ENCODE results near the gene METTL9. TPM values are rescaled to one million over a fixed set of nuclear protein-coding genes. Genes with fewer than 3 reads are reported as not detected.
"Not testable (repeated sequence)": the region's sequence is repeated elsewhere in the genome, so short reads cannot be mapped to it uniquely, and the experiment has no call there.

METTL9 gene
- total RNA-seq, 1 experiment from 2014 or later: 50.7 TPM

DNA sequence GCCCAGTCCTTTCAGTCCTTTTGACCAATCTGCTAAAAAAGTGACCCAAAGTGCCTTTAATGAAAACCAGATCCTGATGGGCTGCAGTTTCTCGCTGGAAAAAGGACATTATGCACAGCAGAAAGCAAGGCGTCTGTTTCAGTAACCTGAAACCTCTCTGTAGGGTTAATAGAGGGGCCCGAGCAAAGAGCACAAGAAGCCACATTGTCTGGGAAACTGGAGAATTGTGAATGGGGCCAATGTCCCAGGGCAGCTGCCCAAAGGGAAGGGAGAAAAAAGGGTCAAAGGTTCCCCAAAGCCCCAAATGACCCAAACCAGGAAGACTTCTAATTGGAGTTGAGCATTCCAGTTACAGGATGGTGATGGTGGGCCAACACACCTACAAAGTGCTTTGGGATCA is 67.4 kb downstream of the METTL9 start:
- ChIA-PET POLR2A (no interaction called here), CTCF (interaction anchor here (1.6 kb wide), 1 partner anchor 10 kb away, joined by 3 read pairs; no protein-coding TSS in a partner anchor)
- Mint-ChIP-seq H3K4me1 (ENCODE audit: low read depth, unreplicated experiment) (no peaks in the 10 kb centered on the region), H3K36me3 (ENCODE audit: insufficient read depth, unreplicated experiment) (no peaks in the 10 kb centered on the region), H3K27me3 (ENCODE audit: insufficient read depth, unreplicated experiment) (no peaks in the 10 kb centered on the region), H3K9me3 (ENCODE audit: unreplicated experiment) (no peaks in the 10 kb centered on the region), H3K4me3 (ENCODE audit: unreplicated experiment) (no peak overlapping the region), H3K27ac (ENCODE audit: unreplicated experiment) (no peak overlapping the region)
- intact Hi-C loops (cut with micrococcal nuclease; ENCODE audit: unreplicated experiment): no loop called here
- DNase-seq: no peak
- H3K4me1 ChIP-seq: no peaks in the 10 kb centered on the region
- BruUV-seq (replicated peaks): no TSS peak
- TF ChIP-seq, protein P1, sequence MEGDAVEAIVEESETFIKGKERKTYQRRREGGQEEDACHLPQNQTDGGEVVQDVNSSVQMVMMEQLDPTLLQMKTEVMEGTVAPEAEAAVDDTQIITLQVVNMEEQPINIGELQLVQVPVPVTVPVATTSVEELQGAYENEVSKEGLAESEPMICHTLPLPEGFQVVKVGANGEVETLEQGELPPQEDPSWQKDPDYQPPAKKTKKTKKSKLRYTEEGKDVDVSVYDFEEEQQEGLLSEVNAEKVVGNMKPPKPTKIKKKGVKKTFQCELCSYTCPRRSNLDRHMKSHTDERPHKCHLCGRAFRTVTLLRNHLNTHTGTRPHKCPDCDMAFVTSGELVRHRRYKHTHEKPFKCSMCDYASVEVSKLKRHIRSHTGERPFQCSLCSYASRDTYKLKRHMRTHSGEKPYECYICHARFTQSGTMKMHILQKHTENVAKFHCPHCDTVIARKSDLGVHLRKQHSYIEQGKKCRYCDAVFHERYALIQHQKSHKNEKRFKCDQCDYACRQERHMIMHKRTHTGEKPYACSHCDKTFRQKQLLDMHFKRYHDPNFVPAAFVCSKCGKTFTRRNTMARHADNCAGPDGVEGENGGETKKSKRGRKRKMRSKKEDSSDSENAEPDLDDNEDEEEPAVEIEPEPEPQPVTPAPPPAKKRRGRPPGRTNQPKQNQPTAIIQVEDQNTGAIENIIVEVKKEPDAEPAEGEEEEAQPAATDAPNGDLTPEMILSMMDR (IDR thresholded peaks at IDR 0.05; ENCODE audit: insufficient read depth in 1 of 2, low read depth in 1 of 2, low read length in 1 of 2, severe bottlenecking in 1 of 2, unreplicated experiment in 1 of 2): no peak
- H3K4me3 ChIP-seq (ENCODE audit: low read depth, low read length): no peak overlapping the region
- H3K9me3 ChIP-seq: no peaks in the 10 kb centered on the region
- no peaks in the 10 kb centered on the region for H3K27me3 ChIP-seq (replicated peaks; ENCODE audit: control insufficient read depth, insufficient read depth, low read length)
- H3K36me3 ChIP-seq (ENCODE audit: control insufficient read depth, insufficient read depth, low read length): no peaks in the 10 kb centered on the region

GRCh38 chr16:21667575-21667974 is 68.2 kb downstream of the METTL9 start:
- CTCF ChIA-PET: no interaction called here
- Histone ChIP-seq H3K9me3 (no peaks in the 10 kb centered on the region), H3K36me3 (ENCODE audit: control insufficient read depth, insufficient read depth, low read length) (no peaks in the 10 kb centered on the region), H3K4me3 (ENCODE audit: low read depth, low read length) (no peak overlapping the region), H3K4me1 (no peaks in the 10 kb centered on the region), H3K27me3 (replicated peaks; ENCODE audit: control insufficient read depth, insufficient read depth, low read length) (no peaks in the 10 kb centered on the region)
- POLR2A ChIA-PET: no interaction called here
- Mint-ChIP-seq H3K4me1 (ENCODE audit: low read depth, unreplicated experiment) (no peaks in the 10 kb centered on the region), H3K27ac (ENCODE audit: unreplicated experiment) (no peak overlapping the region), H3K4me3 (ENCODE audit: unreplicated experiment) (no peak overlapping the region), H3K36me3 (ENCODE audit: insufficient read depth, unreplicated experiment) (no peaks in the 10 kb centered on the region), H3K27me3 (ENCODE audit: insufficient read depth, unreplicated experiment) (no peaks in the 10 kb centered on the region), H3K9me3 (ENCODE audit: unreplicated experiment) (no peaks in the 10 kb centered on the region)
- intact Hi-C loops (cut with micrococcal nuclease; ENCODE audit: unreplicated experiment): no loop called here
- TF ChIP-seq, protein P1 (IDR thresholded peaks at IDR 0.05; ENCODE audit: insufficient read depth in 1 of 2, low read depth in 1 of 2, low read length in 1 of 2, severe bottlenecking in 1 of 2, unreplicated experiment in 1 of 2): no peak
- DNase-seq: no peak
- BruUV-seq (replicated peaks): no TSS peak

DNA sequence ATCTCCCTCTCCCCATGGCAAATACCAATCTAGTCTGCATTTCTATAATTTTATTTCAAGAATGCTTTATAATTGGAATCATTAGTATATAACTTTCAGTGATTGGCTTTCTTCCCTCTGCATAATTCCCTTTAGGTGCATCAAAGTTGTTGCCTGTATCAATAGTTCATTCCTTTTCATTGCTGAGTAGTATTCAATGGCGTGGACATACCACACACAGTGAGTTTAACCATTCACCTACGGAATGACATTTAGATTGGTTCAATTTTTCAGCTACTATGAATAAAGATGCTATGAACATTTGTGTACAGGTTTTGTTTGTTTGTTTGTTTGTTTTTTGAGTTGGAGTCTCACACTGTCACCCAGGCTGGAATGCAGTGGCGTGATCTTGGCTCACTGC is 74.1 kb downstream of the METTL9 start:
- Mint-ChIP-seq H3K4me1 (ENCODE audit: low read depth, unreplicated experiment) (no peaks in the 10 kb centered on the region), H3K27ac (ENCODE audit: unreplicated experiment) (no peak overlapping the region), H3K27me3 (ENCODE audit: insufficient read depth, unreplicated experiment) (no peaks in the 10 kb centered on the region), H3K4me3 (ENCODE audit: unreplicated experiment) (no peak overlapping the region), H3K36me3 (ENCODE audit: insufficient read depth, unreplicated experiment) (no peaks in the 10 kb centered on the region), H3K9me3 (ENCODE audit: unreplicated experiment) (no peaks in the 10 kb centered on the region)
- Histone ChIP-seq H3K36me3 (ENCODE audit: control insufficient read depth, insufficient read depth, low read length) (no peaks in the 10 kb centered on the region), H3K4me3 (ENCODE audit: low read depth, low read length) (no peak overlapping the region), H3K9me3 (no peaks in the 10 kb centered on the region), H3K27me3 (replicated peaks; ENCODE audit: control insufficient read depth, insufficient read depth, low read length) (no peaks in the 10 kb centered on the region), H3K4me1 (no peaks in the 10 kb centered on the region)
- TF ChIP-seq, protein P1 (IDR thresholded peaks at IDR 0.05; ENCODE audit: insufficient read depth in 1 of 2, low read depth in 1 of 2, low read length in 1 of 2, severe bottlenecking in 1 of 2, unreplicated experiment in 1 of 2): no peak
- no peak for DNase-seq
- ChIA-PET POLR2A (no interaction called here), CTCF (no interaction called here)
- BruUV-seq (replicated peaks): no TSS peak
- intact Hi-C loops (cut with micrococcal nuclease; ENCODE audit: unreplicated experiment): no loop called here

DNA sequence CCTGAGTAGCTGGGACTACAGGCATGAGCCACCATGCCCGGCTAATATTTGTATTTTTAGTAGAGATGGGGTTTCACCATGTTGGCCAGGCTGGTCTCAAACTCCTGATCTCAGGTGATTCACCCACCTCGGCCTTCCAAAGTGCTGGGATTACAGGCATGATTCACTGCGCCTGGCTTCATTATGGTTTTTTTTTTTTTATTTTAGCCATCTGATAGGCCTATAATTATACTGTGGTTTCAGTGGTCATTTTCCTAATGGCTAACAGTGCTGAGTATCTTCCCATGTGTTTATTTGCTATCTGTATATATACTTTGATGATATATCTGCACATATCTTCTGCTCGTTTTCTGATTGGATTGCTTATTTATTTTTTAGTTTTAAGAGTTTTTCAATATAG is 75.1 kb downstream of the METTL9 start:
- H3K9me3 ChIP-seq; H3K36me3 ChIP-seq (ENCODE audit: control insufficient read depth, insufficient read depth, low read length); H3K27me3 Mint-ChIP-seq (ENCODE audit: insufficient read depth, unreplicated experiment); DNase-seq; H3K4me3 ChIP-seq (ENCODE audit: low read depth, low read length); BruUV-seq (replicated peaks); H3K27me3 ChIP-seq (replicated peaks; ENCODE audit: control insufficient read depth, insufficient read depth, low read length); POLR2A ChIA-PET; intact Hi-C loops (cut with micrococcal nuclease; ENCODE audit: unreplicated experiment); H3K4me1 Mint-ChIP-seq (ENCODE audit: low read depth, unreplicated experiment); CTCF ChIA-PET; H3K9me3 Mint-ChIP-seq (ENCODE audit: unreplicated experiment); H3K4me1 ChIP-seq; H3K27ac Mint-ChIP-seq (ENCODE audit: unreplicated experiment); H3K36me3 Mint-ChIP-seq (ENCODE audit: insufficient read depth, unreplicated experiment); H3K4me3 Mint-ChIP-seq (ENCODE audit: unreplicated experiment): not testable (repeated sequence)

DNA sequence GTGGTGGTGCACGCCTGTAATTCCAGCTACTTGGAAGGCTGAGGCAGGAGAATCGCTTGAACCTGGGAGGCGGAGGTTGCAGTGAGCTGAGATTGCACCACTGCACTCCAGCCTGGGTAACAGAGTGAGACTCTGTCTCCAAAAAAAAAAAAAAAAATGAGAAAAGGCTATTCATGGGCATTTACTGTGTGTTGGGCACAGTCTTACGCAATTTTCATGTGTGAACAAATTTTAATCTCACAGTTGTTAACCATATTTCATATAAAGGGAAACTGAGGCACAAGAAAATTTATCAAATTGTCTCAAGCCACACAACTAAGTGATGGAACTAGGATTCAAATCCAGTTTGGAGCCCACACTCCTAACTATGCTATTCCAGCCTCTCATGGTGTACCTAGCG is 81.3 kb downstream of the METTL9 start:
- H3K4me1 Mint-ChIP-seq (ENCODE audit: low read depth, unreplicated experiment); DNase-seq; H3K27ac Mint-ChIP-seq (ENCODE audit: unreplicated experiment); H3K4me1 ChIP-seq; POLR2A ChIA-PET; H3K9me3 Mint-ChIP-seq (ENCODE audit: unreplicated experiment); H3K36me3 ChIP-seq (ENCODE audit: control insufficient read depth, insufficient read depth, low read length); H3K36me3 Mint-ChIP-seq (ENCODE audit: insufficient read depth, unreplicated experiment); H3K27me3 ChIP-seq (replicated peaks; ENCODE audit: control insufficient read depth, insufficient read depth, low read length); H3K4me3 ChIP-seq (ENCODE audit: low read depth, low read length); H3K27me3 Mint-ChIP-seq (ENCODE audit: insufficient read depth, unreplicated experiment); BruUV-seq (replicated peaks); CTCF ChIA-PET; H3K9me3 ChIP-seq; H3K4me3 Mint-ChIP-seq (ENCODE audit: unreplicated experiment); intact Hi-C loops (cut with micrococcal nuclease; ENCODE audit: unreplicated experiment): not testable (repeated sequence)

All from Caco-2 (cell line).